Tibial nerve (tissue), 4 donors: ENCODE results near the gene LENG8.

Experiments
- CTCF ChIP-seq, 5 experiments: fragments of 200-600 bp in 3 of 5; fragments of 450-650 bp in 2 of 5; sonication (generic) in 3 of 5; IDR thresholded peaks; one replicate each; pipeline ENCODE4 v1.5.1; 2016 to 2019; ENCODE audit warnings: antibody characterized with exemption in 5 of 5, mild to moderate bottlenecking in 3 of 5, moderate library complexity in 2 of 5
- EP300 ChIP-seq, 2 donors: sonication (generic); formaldehyde crosslinking; IDR thresholded peaks; one replicate each; pipeline ENCODE4 v1.6.1; 2017; ENCODE audit warnings: antibody characterized with exemption in 2 of 2, mild to moderate bottlenecking in 1 of 2
- POLR2A ChIP-seq, 2 donors: fragments of 450-650 bp; IDR thresholded peaks; one replicate each; pipeline ENCODE4 v1.6.1; 2017; ENCODE audit warnings: antibody characterized with exemption in 2 of 2, mild to moderate bottlenecking in 2 of 2, moderate library complexity in 2 of 2

GRCh38 chr19:54464630-54465425 lies 15.8 kb downstream of the LENG8 start:
- peak; percentile 25 to 50 for TF ChIP-seq POLR2A (IDR thresholded peaks at IDR 0.05)
- TF ChIP-seq CTCF (IDR thresholded peaks at IDR 0.05), result peak in 2 of 5 experiments; percentile 45 to 51
- peak; percentile 55 to 81 for TF ChIP-seq EP300 (IDR thresholded peaks at IDR 0.05)
